NOMO-1 (cell line): ENCODE results near the gene PLEKHA6.

Experiments
- DNase-seq, 2 experiments: peaks; one replicate each; lab custom pipeline; 2025; ENCODE audit not compliant: unreplicated experiment in 2 of 2; lab: John Stamatoyannopoulos, UW

PLEKHA6 gene, protein sequence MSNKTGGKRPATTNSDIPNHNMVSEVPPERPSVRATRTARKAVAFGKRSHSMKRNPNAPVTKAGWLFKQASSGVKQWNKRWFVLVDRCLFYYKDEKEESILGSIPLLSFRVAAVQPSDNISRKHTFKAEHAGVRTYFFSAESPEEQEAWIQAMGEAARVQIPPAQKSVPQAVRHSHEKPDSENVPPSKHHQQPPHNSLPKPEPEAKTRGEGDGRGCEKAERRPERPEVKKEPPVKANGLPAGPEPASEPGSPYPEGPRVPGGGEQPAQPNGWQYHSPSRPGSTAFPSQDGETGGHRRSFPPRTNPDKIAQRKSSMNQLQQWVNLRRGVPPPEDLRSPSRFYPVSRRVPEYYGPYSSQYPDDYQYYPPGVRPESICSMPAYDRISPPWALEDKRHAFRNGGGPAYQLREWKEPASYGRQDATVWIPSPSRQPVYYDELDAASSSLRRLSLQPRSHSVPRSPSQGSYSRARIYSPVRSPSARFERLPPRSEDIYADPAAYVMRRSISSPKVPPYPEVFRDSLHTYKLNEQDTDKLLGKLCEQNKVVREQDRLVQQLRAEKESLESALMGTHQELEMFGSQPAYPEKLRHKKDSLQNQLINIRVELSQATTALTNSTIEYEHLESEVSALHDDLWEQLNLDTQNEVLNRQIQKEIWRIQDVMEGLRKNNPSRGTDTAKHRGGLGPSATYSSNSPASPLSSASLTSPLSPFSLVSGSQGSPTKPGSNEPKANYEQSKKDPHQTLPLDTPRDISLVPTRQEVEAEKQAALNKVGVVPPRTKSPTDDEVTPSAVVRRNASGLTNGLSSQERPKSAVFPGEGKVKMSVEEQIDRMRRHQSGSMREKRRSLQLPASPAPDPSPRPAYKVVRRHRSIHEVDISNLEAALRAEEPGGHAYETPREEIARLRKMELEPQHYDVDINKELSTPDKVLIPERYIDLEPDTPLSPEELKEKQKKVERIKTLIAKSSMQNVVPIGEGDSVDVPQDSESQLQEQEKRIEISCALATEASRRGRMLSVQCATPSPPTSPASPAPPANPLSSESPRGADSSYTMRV

GRCh38 chr1:204359474-204360255 is at the start of gene PLEKHA6:
Gene PLEKHA6, minus strand, starts transcription at chr1:204359929. Its CDS starts 86,202 bp downstream, at chr1:204273727.
- no peak for DNase-seq

GRCh38 chr1:204409123-204409522 is 49.4 kb upstream of the PLEKHA6 start:
- DNase-seq: peak in 1 of 2 experiments; percentile 53

DNA sequence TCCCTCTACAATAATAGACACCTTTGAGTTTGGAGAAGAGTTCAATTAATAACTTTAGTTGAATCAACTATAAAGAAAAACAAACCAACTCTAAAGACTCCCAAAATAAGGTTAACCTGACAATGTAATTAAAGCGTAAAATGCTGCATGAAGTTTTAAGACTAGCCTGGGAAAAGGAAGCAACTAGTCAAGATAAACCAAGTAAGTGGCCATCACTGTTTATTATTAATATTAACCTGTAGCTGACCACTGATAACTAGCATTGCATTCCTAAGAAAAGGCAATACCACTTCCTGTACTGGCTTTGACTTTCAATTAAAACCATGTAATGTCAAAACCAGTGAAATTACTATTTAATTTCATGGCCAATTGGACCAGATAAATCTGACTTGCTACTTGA is 48.9 kb upstream of the PLEKHA6 start:
- DNase-seq: no peak

DNA sequence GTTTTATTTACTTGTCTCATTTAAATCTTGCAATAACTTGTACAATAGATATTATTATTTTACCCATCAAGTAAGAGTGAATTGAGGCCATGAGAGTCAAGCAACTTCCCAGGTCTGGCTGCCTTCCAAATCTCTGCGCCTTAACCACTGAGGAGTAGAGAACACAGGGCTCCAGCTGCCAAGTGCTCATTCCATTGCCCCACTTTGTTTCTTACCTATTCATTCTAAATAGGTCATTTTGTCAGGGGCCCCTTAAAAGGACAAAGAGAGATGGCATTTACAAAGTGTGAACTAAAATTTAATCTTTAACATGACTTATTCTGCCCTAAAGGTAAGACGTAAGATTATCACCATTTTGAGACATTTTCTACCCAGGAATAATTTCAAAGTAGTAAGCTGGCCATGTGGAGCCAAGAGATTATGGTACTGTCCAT is 48.4 kb upstream of the PLEKHA6 start:
- DNase-seq: no peak

DNA sequence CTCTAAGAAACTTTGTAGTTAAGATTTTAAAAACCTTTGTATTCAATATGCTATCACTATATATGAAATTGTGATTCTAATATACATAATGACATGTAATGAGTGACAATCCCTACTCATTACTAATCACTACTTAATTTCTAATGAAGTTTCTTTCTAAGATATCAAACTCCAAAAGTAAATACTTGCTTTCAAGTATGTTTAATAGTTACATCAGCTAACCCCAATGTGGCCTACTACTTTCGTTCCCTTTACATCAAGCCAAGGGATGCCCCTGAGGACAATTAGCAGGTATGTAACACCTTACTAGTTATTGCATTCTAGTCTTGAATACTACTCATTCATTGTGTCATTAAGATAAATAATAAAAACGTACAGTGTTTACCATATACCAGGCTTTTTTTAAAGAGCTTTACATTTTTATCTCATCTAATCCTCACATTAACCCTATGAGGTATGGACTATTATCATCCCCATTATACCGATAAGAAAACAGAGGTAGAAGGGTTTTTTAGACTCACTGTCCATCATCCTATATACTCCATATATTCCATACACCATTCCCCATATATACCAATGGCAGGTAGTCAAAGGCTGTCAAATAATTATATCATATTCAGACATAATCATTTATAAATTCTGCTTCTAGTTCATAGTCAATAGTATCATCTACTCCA is 47.7 kb upstream of the PLEKHA6 start:
- no peak for DNase-seq

- DNase-seq: no peak
Measured at GRCh38 chr1:204406621-204407020, 46.9 kb upstream of the PLEKHA6 start.

DNA sequence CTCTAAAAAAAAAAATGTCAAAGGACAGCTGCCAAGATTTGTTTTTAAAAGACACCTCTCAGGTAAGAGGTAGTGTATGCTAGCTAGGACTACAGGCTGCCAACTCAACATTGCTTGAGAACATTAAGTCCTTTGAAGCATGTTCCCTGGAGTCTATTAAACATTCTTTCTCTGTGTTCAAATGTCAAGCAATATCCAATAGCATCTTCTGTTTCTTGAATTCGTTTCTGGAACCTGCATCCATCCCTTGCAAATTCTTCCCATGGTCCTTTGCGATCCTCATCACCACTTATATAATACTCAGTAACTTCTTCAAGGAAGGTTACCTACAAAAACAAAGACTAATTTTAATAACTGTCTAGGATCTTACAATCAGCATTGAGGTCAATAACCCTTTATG is 46.3 kb upstream of the PLEKHA6 start:
- DNase-seq: no peak

DNA sequence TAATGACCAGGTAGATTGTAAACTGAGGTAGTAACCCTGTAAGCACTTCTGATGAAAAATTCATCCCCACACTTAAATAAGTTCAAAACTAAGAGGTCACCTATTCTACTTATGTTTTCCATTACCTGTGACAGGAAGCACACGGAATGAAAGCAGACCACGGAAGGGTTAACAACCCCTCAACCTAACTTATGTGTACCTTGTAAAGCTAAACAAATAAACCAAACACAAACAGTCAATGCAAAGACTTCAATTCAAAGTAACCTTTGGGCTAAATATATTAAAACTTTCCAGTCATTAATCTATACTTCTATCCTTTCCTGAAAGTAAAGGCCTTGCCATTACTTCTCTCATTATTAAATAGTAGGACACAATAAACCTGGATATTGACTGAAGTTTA is 44.9 kb upstream of the PLEKHA6 start:
- DNase-seq: no peak

DNA sequence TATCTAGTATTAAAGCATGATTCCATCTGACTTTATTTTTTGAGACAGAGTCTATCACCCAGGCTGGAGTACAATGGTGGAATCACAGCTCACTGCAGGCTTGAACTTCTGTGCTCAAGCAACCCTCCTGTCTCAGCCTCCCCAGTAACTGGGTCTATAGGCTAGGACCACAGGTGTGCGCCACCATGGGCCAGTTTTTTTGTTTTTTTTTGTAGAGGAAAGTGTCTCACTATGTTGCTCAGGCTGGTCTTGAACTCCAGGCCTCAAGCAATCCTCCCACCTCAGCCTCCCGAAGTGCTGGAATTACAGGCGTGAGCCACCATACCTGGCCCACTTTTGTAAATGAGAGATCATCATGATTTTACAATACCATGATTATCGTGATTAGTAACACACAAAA is 42.7 kb upstream of the PLEKHA6 start:
- no peak for DNase-seq

DNA sequence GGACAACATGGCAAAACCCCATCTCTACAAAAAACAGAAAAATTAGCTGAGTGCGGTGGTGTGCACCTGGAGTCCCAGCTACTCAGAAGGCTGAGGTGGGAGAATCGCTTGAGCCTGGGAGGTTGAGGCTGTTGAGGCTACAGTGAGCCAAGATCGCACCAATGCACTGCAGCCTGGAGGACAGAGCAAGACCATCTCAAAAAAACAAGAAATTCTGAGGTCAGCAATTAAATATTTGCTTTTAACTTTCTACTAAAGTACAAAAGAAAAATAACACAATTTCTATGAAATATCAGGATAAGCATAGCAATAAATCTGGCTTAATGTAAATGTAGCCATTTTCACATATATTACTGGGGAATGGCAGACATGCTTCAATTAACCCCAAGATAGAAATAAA is 42.0 kb upstream of the PLEKHA6 start:
- DNase-seq: no peak

DNA sequence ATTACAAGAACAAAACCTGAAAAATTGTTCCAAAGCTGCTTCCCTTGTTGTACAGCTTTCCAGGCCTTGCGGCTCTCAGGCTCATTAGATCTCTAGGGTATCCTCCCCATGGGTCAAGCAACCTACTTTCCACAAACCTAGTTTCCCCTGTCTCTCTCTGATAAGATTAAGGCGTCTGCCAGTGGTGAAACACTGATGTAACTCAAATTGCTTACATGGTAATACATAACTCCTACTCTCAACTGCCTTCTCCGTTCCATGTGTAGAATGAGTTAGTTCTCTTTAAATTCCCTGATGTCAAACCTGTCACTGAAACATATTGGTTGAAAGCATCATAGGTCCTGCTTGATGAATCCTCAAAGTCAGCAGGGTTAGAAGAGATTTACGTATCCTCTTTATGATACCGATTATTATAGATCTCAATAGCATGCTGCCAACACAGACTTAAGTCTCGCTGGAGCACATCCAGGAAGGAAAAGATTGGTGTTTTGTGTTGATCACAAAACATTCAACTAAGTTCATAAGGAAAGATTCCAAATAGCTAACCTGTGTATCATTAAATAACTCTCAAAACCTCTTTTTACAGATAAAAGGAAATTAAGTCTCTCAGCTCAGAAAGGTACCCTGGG is 41.3 kb upstream of the PLEKHA6 start:
- no peak for DNase-seq

DNA sequence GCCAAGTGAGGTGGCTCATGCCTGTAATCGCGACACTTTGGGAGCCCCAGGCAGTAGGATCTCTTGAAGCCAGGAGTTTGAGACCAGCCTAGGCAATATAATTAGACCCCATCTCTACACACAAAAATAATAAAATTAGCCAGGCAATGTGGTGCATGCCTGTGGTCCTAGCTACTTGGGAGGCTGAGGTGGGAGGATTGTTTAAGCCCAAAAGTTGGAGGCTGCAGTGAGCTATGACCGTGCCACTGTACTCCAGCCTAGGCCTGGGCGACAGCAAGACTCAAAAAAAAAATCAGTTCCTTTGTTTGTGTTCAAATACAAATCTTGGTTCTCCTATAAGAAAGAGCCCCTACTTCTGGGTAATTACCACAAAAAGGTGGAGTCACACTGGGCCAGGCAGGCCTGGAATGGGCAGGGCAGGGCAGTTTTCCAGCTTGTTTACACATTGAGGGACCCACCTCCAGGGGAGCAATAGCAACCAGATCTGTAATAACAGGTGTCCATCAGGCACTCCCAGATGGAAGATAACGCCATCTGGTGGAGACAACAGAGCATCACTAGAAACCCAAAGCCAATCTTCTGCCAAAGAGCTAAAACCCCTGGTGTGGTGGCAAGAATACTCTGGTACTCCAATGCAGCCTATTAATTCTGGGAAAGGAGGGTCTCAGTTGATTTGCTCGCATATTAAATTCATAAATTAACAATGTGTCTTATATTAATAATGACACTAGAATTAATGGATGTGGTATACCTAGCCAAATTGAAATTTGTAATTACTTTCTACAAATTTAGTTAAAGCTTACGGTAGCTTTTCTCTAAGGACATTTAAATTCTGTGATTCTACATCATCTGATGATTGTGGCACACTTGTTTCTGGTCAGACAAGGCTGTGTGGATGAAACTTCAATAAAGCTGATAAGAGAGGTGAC is 38.7 kb upstream of the PLEKHA6 start:
- DNase-seq: peak; percentile 67 to 73

DNA sequence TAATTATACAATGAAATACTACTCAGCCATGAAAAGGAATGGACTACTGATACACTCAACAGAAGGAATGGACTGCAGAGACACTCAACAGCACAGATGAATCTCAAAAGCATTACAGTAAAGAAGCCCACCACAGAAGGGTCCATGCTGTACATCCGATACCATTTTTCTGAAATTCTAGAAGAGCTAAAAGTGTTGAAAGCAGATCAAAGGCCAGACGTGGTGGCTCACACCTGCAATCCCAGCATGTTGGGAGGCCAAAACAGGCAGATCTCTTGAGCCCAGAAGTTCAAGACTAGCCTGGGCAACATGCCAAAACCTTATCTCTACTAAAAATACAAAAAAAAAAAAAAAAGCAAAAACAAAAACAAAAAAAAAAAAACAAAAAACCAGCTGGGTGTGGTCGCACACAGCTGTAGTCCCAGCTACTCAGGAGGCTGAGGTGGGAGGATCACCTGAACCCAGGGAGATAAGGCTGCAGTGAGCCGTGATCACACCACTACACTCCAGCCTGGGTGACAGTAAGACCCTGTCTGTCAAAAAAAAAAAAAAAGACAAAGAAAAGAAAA is 36.4 kb upstream of the PLEKHA6 start:
- DNase-seq: no peak

DNA sequence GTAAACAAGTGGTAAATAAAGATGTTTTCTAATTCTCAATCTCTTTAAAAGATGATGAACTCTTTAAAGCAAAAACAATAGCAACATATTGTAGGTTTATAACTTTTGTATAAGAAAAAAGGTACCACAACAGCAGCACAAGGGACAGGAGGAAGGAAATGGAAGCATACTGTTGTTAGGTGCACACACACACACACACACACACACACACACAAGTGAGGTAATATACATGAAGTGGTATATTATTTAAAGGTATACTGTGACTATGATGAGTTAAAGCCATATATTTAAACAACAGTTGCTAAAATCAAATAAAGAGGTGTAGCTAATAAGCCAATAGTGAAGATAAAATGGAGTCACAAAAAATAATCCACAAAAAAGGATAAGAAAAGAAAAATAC is 31.9 kb upstream of the PLEKHA6 start:
- no peak for DNase-seq

- peak; percentile 13 to 51 for DNase-seq
Measured at GRCh38 chr1:204390751-204391466, 31.2 kb upstream of the PLEKHA6 start.

- DNase-seq: no peak
Measured at GRCh38 chr1:204385727-204386126, 26.0 kb upstream of the PLEKHA6 start.

- no peak for DNase-seq
Measured at GRCh38 chr1:204384636-204385352, 25.1 kb upstream of the PLEKHA6 start.
